GM19372 (cell line): ENCODE measurements around the gene MBIP.

Source experiments
- ATAC-seq: cut with Tn5 transposase; IDR thresholded peaks from one replicate; pipeline ENCODE4 v1.9.1; 2021; ENCODE audit warnings: mild to moderate bottlenecking, low read depth, moderate library complexity; ENCODE audit not compliant: unreplicated experiment

The MBIP gene

GRCh38 chr14:36315159-36315853, 5.1 kb downstream of the MBIP start:
- ATAC-seq: peak; percentile 60

GRCh38 chr14:36313898-36314297, 6.5 kb downstream of the MBIP start:
- ATAC-seq: no peak

- no peak for ATAC-seq
Observed at GRCh38 chr14:36313206-36313605, 7.2 kb downstream of the MBIP start.

GRCh38 chr14:36306836-36307235, 13.6 kb downstream of the MBIP start:
- no peak for ATAC-seq

- no peak for ATAC-seq
Observed at GRCh38 chr14:36304895-36305294, 15.5 kb downstream of the MBIP start.

- no peak for ATAC-seq
Observed at GRCh38 chr14:36303960-36304359, 16.5 kb downstream of the MBIP start.

GRCh38 chr14:36302823-36303222, 17.6 kb downstream of the MBIP start:
- ATAC-seq: no peak

- no peak for ATAC-seq
Observed at GRCh38 chr14:36301159-36301558, 19.3 kb downstream of the MBIP start.

GRCh38 chr14:36300337-36300736, 20.1 kb downstream of the MBIP start:
- no peak for ATAC-seq

GRCh38 chr14:36295642-36296627, 24.5 kb downstream of the MBIP start:
- ATAC-seq: no peak

GRCh38 chr14:36294543-36294942, 25.9 kb downstream of the MBIP start:
- ATAC-seq: no peak

GRCh38 chr14:36293824-36294223, 26.6 kb downstream of the MBIP start:
- ATAC-seq: no peak

- ATAC-seq: no peak
Observed at GRCh38 chr14:36289954-36290353, 30.5 kb downstream of the MBIP start.

GRCh38 chr14:36288496-36288895, 31.9 kb downstream of the MBIP start:
- no peak for ATAC-seq

GRCh38 chr14:36284971-36285595, 35.4 kb downstream of the MBIP start:
- no peak for ATAC-seq

- no peak for ATAC-seq
Observed at GRCh38 chr14:36281309-36281708, 39.1 kb downstream of the MBIP start.

GRCh38 chr14:36279306-36280190, 40.9 kb downstream of the MBIP start:
- ATAC-seq: no peak

GRCh38 chr14:36275741-36276140, 44.7 kb downstream of the MBIP start:
- no peak for ATAC-seq

- no peak for ATAC-seq
Observed at GRCh38 chr14:36271939-36272907, 48.2 kb downstream of the MBIP start.
